HepG2 (cell line): ENCODE results near the gene MAP3K5. TPM values are rescaled to one million over a fixed set of nuclear protein-coding genes. Genes with fewer than 3 reads are reported as not detected.
"Not testable (repeated sequence)": the region's sequence is repeated elsewhere in the genome, so short reads cannot be mapped to it uniquely, and the experiment has no call there.

Source experiments
- ATAC-seq: fragments of 200-7000 bp; cut with Tn5 transposase; 3 replicates; pipeline ENCODE4 v1.9.1; 2020; ENCODE audit warnings: mild to moderate bottlenecking, moderate library complexity
- BruUV-seq: library from RNA; stranded (reverse); fragments of 400-500 nt; replicated peaks from 2 replicates; lab custom pipeline; 2021; lab: Mats Ljungman, UMichigan
- CTCF ChIA-PET: fragments of 300-600 bp; formaldehyde crosslinking; extraction: SDS; loops from one replicate; lab custom pipeline; 2021; ENCODE audit warnings: low total read pairs, inconsistent platforms, low intra/inter-chr PET ratio; lab: Yijun Ruan, JAX
- POLR2A ChIA-PET: fragments of 350-600 bp; sonication (Branson Sonifier 250); formaldehyde crosslinking; loops from one replicate; lab custom pipeline; 2020; ENCODE audit warnings: antibody characterized with exemption, inconsistent platforms; lab: Yijun Ruan, JAX
- DNase-seq: peaks from one replicate; pipeline ENCODE4 v3.0.0-alpha.2; 2015; ENCODE audit warnings: low spot score
- FAIRE-seq: peaks from 3 replicates; lab custom pipeline; 2011; peaks lifted over from hg19 to GRCh38; lab: Jason Lieb, UNC
- H2AFZ ChIP-seq: one replicate; pipeline ENCODE4 v1.6.1; 2011; ENCODE audit warnings: low read length, inconsistent platforms
- H3K27ac ChIP-seq: fragments of 300-600 bp; 3 replicates; pipeline ENCODE4 v1.8.0; 2011; ENCODE audit warnings: mixed run types, mild to moderate bottlenecking, mixed read lengths, low read length, inconsistent platforms; ENCODE audit not compliant: insufficient read depth; ENCODE audit errors: extremely low read length
- H3K27me3 ChIP-seq, 2 experiments: fragments of 200-600 bp in 1 of 2; 2 replicates in 1 of 2; 3 replicates in 1 of 2; pipeline versions ENCODE4 v1.6.0 to v1.8.0; 2011; ENCODE audit warnings: low read length in 2 of 2, mild to moderate bottlenecking in 2 of 2, moderate library complexity in 2 of 2, inconsistent platforms in 1 of 2; ENCODE audit not compliant: insufficient read depth in 2 of 2, control insufficient read depth in 1 of 2
- H3K36me3 ChIP-seq, 2 experiments: fragments of 200-600 bp in 1 of 2; replicated peaks in 1 of 2; 2 replicates in 1 of 2; 3 replicates in 1 of 2; pipeline versions ENCODE4 v1.5.1 to v1.8.0; 2011; ENCODE audit warnings: low read length in 2 of 2, inconsistent platforms in 1 of 2; ENCODE audit not compliant: insufficient read depth in 2 of 2, control insufficient read depth in 1 of 2
- H3K4me1 ChIP-seq: 2 replicates; pipeline ENCODE4 v1.5.1; 2012; ENCODE audit warnings: low read length, inconsistent platforms; ENCODE audit not compliant: insufficient read depth
- H3K4me2 ChIP-seq: 2 replicates; pipeline ENCODE4 v1.6.0; 2011; ENCODE audit warnings: low read depth, low read length, inconsistent platforms
- H3K4me3 ChIP-seq, 3 experiments: fragments of 200-600 bp in 1 of 3; sonication (generic), shearing (Covaris generic) in 1 of 3; replicated peaks in 1 of 3; 2 replicates each; pipeline ENCODE4 v1.5.1; 2011 to 2016; ENCODE audit warnings: low read length in 3 of 3, inconsistent platforms in 2 of 3, low read depth in 2 of 3, mild to moderate bottlenecking in 2 of 3, control low read depth in 1 of 3, mixed read lengths in 1 of 3; ENCODE audit not compliant: insufficient read depth in 1 of 3
- H3K79me2 ChIP-seq: one replicate; pipeline ENCODE4 v1.6.1; 2011; ENCODE audit warnings: low read length, inconsistent platforms; ENCODE audit not compliant: insufficient read depth
- H3K9ac ChIP-seq: 2 replicates; pipeline ENCODE4 v1.6.0; 2011; ENCODE audit warnings: mild to moderate bottlenecking, low read depth, low read length, inconsistent platforms; ENCODE audit not compliant: insufficient read depth
- H3K9me3 ChIP-seq: 2 replicates; pipeline ENCODE4 v1.5.1; 2012; ENCODE audit warnings: mild to moderate bottlenecking, low read length
- H4K20me1 ChIP-seq: 2 replicates; pipeline ENCODE4 v1.6.0; 2011; ENCODE audit warnings: inconsistent platforms, mild to moderate bottlenecking, low read length, moderate library complexity; ENCODE audit not compliant: insufficient read depth
- ATF7-NPFF ChIP-seq: sonication (generic); formaldehyde crosslinking; IDR thresholded peaks from 2 replicates; pipeline ENCODE4 v1.8.1; 2023; ENCODE audit warnings: mild to moderate bottlenecking, low read depth, missing genetic modification reagents, moderate library complexity
- DR1 ChIP-seq: sonication (generic); formaldehyde crosslinking; IDR thresholded peaks from 2 replicates; pipeline ENCODE4 v1.8.0; 2021; ENCODE audit warnings: mild to moderate bottlenecking, missing genetic modification reagents, inconsistent platforms
- GTF3A ChIP-seq: sonication (generic); formaldehyde crosslinking; conservative IDR thresholded peaks from 2 replicates; pipeline ENCODE4 v1.4.0; 2020; ENCODE audit warnings: mild to moderate bottlenecking, missing genetic modification reagents
- NR3C1 ChIP-seq: sonication (generic); formaldehyde crosslinking; IDR thresholded peaks from 2 replicates; pipeline ENCODE4 v1.4.0; 2020; ENCODE audit warnings: missing genetic modification reagents
- ZNF773 ChIP-seq: sonication (generic); formaldehyde crosslinking; IDR thresholded peaks from 2 replicates; pipeline ENCODE4 v1.4.0; 2020; ENCODE audit warnings: missing genetic modification reagents, borderline replicate concordance
- WGBS: methylation state at CpG from one replicate; pipeline ENCODE4 v1.1.6; 2017; ENCODE audit warnings: low lambda C conversion rate; 5-methylcytosine and 5-hydroxymethylcytosine counted together
- in situ Hi-C: cut with HindIII; loops from 2 replicates; pipeline ENCODE4 v1.10.0; 2017; ENCODE audit warnings: low pct_unique_long_range_greater_than_20kb; ENCODE audit not compliant: extremely low pct_ligation_motif_present
- intact Hi-C: fragments of 100-400 bp; cut with micrococcal nuclease; formaldehyde crosslinking; loops from one replicate; pipeline ENCODE4 v1.10.0; 2022; ENCODE audit not compliant: unreplicated experiment
- polyA plus RNA-seq, 8 experiments: library from polyadenylated mRNA; depleted of rRNA in 3 of 8; stranded (reverse) in 7 of 8; unstranded in 1 of 8; fragments of >200 nt; fragmentation: Illumina TruSeq in 4 of 8; extraction: Trizol in 4 of 8; gene quantifications; 2 replicates each; pipeline versions ENCODE4 v1.2.1 to v1.2.3, GENCODE V29; 2011 to 2016; ENCODE audit warnings: low read depth in 4 of 8, missing spikeins in 1 of 8, mixed read lengths in 1 of 8; ENCODE audit not compliant: insufficient read depth in 1 of 8
- total RNA-seq, 5 experiments: library from RNA; depleted of rRNA; stranded (reverse); fragments of >200 nt; fragmentation: Illumina TruSeq; extraction: Trizol; gene quantifications; 2 replicates each; pipeline ENCODE4 v1.2.3, GENCODE V29; 2016; ENCODE audit warnings: low read depth in 1 of 5
- TF ChIP-seq, protein P1 (sequence below): sonication (generic); formaldehyde crosslinking; IDR thresholded peaks from 2 replicates; pipeline ENCODE4 v1.4.0; 2020; ENCODE audit warnings: missing genetic modification reagents
- TF ChIP-seq, protein P2 (sequence below): IDR thresholded peaks from 2 replicates; pipeline ENCODE4 v1.6.1; 2016
- TF ChIP-seq, protein P3 (sequence below): sonication (generic); formaldehyde crosslinking; IDR thresholded peaks from 2 replicates; pipeline ENCODE4 v1.9.0; 2021; ENCODE audit warnings: missing genetic modification reagents, borderline replicate concordance
- TF ChIP-seq, protein P4 (sequence below): sonication (generic); formaldehyde crosslinking; IDR thresholded peaks from 2 replicates; pipeline ENCODE4 v1.5.1; 2020; ENCODE audit warnings: missing genetic modification reagents, mild to moderate bottlenecking, borderline replicate concordance

MAP3K5 gene
- total and polyA plus RNA-seq, 2 of the 13 experiments (the other 11 are each of a cell fraction or from before 2014, with no cell fraction given), result not detected

DNA sequence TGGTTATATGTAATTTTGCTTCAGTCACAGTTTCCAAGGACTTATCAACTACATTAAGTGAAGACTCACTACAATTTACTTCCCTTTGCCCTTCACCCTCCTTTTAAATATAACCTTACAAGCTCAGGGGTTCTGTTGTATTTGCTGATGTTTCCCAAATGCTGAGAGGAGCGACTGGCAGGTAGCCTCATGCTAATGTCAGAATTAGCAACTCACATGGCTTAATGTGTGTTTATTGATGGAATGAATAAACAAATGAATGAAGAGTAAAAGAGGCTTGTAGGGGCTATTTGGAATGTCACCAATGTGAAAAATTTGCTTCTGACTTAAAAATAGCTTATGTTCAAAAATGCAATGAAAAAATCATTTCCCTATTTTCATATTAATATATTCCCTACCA lies 200.7 kb downstream of the MAP3K5 start (continued):
- TF ChIP-seq, protein P1, sequence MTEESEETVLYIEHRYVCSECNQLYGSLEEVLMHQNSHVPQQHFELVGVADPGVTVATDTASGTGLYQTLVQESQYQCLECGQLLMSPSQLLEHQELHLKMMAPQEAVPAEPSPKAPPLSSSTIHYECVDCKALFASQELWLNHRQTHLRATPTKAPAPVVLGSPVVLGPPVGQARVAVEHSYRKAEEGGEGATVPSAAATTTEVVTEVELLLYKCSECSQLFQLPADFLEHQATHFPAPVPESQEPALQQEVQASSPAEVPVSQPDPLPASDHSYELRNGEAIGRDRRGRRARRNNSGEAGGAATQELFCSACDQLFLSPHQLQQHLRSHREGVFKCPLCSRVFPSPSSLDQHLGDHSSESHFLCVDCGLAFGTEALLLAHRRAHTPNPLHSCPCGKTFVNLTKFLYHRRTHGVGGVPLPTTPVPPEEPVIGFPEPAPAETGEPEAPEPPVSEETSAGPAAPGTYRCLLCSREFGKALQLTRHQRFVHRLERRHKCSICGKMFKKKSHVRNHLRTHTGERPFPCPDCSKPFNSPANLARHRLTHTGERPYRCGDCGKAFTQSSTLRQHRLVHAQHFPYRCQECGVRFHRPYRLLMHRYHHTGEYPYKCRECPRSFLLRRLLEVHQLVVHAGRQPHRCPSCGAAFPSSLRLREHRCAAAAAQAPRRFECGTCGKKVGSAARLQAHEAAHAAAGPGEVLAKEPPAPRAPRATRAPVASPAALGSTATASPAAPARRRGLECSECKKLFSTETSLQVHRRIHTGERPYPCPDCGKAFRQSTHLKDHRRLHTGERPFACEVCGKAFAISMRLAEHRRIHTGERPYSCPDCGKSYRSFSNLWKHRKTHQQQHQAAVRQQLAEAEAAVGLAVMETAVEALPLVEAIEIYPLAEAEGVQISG (CRISPR knock-in tag), result no peak
- TF ChIP-seq, protein P2, sequence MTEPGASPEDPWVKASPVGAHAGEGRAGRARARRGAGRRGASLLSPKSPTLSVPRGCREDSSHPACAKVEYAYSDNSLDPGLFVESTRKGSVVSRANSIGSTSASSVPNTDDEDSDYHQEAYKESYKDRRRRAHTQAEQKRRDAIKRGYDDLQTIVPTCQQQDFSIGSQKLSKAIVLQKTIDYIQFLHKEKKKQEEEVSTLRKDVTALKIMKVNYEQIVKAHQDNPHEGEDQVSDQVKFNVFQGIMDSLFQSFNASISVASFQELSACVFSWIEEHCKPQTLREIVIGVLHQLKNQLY (CRISPR knock-in tag), result no peak
- TF ChIP-seq, protein P3, sequence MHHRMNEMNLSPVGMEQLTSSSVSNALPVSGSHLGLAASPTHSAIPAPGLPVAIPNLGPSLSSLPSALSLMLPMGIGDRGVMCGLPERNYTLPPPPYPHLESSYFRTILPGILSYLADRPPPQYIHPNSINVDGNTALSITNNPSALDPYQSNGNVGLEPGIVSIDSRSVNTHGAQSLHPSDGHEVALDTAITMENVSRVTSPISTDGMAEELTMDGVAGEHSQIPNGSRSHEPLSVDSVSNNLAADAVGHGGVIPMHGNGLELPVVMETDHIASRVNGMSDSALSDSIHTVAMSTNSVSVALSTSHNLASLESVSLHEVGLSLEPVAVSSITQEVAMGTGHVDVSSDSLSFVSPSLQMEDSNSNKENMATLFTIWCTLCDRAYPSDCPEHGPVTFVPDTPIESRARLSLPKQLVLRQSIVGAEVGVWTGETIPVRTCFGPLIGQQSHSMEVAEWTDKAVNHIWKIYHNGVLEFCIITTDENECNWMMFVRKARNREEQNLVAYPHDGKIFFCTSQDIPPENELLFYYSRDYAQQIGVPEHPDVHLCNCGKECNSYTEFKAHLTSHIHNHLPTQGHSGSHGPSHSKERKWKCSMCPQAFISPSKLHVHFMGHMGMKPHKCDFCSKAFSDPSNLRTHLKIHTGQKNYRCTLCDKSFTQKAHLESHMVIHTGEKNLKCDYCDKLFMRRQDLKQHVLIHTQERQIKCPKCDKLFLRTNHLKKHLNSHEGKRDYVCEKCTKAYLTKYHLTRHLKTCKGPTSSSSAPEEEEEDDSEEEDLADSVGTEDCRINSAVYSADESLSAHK (CRISPR knock-in tag), result no peak
- TF ChIP-seq, protein P4, sequence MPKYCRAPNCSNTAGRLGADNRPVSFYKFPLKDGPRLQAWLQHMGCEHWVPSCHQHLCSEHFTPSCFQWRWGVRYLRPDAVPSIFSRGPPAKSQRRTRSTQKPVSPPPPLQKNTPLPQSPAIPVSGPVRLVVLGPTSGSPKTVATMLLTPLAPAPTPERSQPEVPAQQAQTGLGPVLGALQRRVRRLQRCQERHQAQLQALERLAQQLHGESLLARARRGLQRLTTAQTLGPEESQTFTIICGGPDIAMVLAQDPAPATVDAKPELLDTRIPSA (CRISPR knock-in tag), result no peak
- no peak for TF ChIP-seq GTF3A (CRISPR knock-in tag)
- TF ChIP-seq NR3C1 (CRISPR knock-in tag), result no peak
- TF ChIP-seq ZNF773 (CRISPR knock-in tag), result no peak
- TF ChIP-seq ATF7-NPFF, result no peak
- no peak for TF ChIP-seq DR1

DNA sequence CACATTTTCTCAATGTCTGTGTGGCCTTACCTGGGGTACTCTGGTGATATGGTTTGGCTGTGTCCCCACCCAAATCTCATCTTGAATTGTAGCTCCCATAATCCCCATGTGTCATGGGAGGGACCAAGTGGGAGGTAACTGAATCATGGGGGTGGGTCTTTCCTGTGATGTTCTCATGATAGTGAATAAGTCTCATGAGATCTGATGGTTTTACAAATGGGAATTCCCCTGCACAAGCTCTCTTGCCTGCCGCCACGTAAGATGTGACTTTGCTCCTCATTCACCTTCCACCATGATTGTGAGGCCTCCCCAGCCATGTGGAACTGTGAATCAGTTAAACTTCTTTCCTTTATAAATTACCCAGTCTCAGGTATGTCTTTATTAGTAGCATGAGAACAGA lies 201.4 kb downstream of the MAP3K5 start:
- H3K4me2 ChIP-seq, BruUV-seq, H4K20me1 ChIP-seq, CTCF ChIA-PET, POLR2A ChIA-PET, H3K4me1 ChIP-seq, H3K79me2 ChIP-seq, H3K9me3 ChIP-seq, H3K9ac ChIP-seq, H3K36me3 ChIP-seq, FAIRE-seq, H2AFZ ChIP-seq, ATAC-seq, H3K27ac ChIP-seq, DNase-seq, H3K4me3 ChIP-seq, intact Hi-C loops, in situ Hi-C loops: not testable (repeated sequence)
- WGBS, result 55% methylated on average over 2 of the region's 2 CpGs
- H3K27me3 ChIP-seq, result peaks cover 0 to 15% of the 10 kb centered on the region in 2 experiments; a peak in 2 of 5 replicates
